Nephron progenitor cell (in vitro differentiated cells): ENCODE data around the gene OR10S1.
"Not testable (repeated sequence)": the region's sequence is repeated elsewhere in the genome, so short reads cannot be mapped to it uniquely, and the experiment has no call there.

Experiments used
- DNase-seq: peaks from one replicate; pipeline ENCODE4 v3.0.0; 2021
- H3K27ac Mint-ChIP-seq: 2 replicates; pipeline ENCODE4 v1.8.0; 2021; ENCODE audit warnings: mild to moderate bottlenecking, moderate library complexity, mixed read lengths
- H3K27me3 Mint-ChIP-seq: 2 replicates; pipeline ENCODE4 v1.8.0; 2021; ENCODE audit warnings: mild to moderate bottlenecking, low read depth, mixed read lengths; ENCODE audit not compliant: poor library complexity
- H3K36me3 Mint-ChIP-seq: 2 replicates; pipeline ENCODE4 v1.8.0; 2021; ENCODE audit warnings: low read depth, mixed read lengths
- H3K4me1 Mint-ChIP-seq: 2 replicates; pipeline ENCODE4 v1.8.0; 2021; ENCODE audit warnings: mixed read lengths
- H3K4me3 Mint-ChIP-seq: 2 replicates; pipeline ENCODE4 v1.8.0; 2021; ENCODE audit warnings: mild to moderate bottlenecking, moderate library complexity, mixed read lengths
- H3K9me3 Mint-ChIP-seq: 2 replicates; pipeline ENCODE4 v1.8.0; 2021; ENCODE audit warnings: mild to moderate bottlenecking, moderate library complexity, mixed read lengths
- TF ChIP-seq, protein P1 (sequence below): fragments of 200-600 bp; sonication (generic); IDR thresholded peaks from 2 replicates; pipeline ENCODE4 v1.5.0; 2021; ENCODE audit warnings: antibody characterized with exemption

Gene OR10S1, protein sequence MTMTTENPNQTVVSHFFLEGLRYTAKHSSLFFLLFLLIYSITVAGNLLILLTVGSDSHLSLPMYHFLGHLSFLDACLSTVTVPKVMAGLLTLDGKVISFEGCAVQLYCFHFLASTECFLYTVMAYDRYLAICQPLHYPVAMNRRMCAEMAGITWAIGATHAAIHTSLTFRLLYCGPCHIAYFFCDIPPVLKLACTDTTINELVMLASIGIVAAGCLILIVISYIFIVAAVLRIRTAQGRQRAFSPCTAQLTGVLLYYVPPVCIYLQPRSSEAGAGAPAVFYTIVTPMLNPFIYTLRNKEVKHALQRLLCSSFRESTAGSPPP

GRCh38 chr11:123977731-123978347 is at the start of gene OR10S1:
TSS of gene OR10S1 (minus strand) at chr11:123977781. CDS start at chr11:123977664, 117 bp downstream.
- TF ChIP-seq, protein P1, sequence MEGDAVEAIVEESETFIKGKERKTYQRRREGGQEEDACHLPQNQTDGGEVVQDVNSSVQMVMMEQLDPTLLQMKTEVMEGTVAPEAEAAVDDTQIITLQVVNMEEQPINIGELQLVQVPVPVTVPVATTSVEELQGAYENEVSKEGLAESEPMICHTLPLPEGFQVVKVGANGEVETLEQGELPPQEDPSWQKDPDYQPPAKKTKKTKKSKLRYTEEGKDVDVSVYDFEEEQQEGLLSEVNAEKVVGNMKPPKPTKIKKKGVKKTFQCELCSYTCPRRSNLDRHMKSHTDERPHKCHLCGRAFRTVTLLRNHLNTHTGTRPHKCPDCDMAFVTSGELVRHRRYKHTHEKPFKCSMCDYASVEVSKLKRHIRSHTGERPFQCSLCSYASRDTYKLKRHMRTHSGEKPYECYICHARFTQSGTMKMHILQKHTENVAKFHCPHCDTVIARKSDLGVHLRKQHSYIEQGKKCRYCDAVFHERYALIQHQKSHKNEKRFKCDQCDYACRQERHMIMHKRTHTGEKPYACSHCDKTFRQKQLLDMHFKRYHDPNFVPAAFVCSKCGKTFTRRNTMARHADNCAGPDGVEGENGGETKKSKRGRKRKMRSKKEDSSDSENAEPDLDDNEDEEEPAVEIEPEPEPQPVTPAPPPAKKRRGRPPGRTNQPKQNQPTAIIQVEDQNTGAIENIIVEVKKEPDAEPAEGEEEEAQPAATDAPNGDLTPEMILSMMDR: no peak
- DNase-seq: no peak
- no peaks in the 10 kb centered on the region for H3K36me3 Mint-ChIP-seq
- peaks cover 6% of the 10 kb centered on the region for H3K27me3 Mint-ChIP-seq
- peak within 1 kb of the TSS; percentile 85 for H3K27ac Mint-ChIP-seq
- no peak within 1 kb of the TSS for H3K4me3 Mint-ChIP-seq
- no peaks in the 10 kb centered on the region for H3K4me1 Mint-ChIP-seq
- peaks cover 9% of the 10 kb centered on the region for H3K9me3 Mint-ChIP-seq

GRCh38 chr11:124026498-124026897 is 48.9 kb upstream of the OR10S1 start, which contains the start of gene OR10G8:
TSS of gene OR10G8 (plus strand) at chr11:124026798. CDS start at chr11:124029623, 2,825 bp downstream.
- Mint-ChIP-seq H3K36me3 (no peaks in the 10 kb centered on the region), H3K27ac (no peak within 1 kb of the TSS), H3K4me3 (no peak within 1 kb of the TSS), H3K4me1 (peaks cover 4% of the 10 kb centered on the region), H3K9me3 (no peaks in the 10 kb centered on the region), H3K27me3 (peaks cover 8% of the 10 kb centered on the region)
- DNase-seq: no peak
- TF ChIP-seq, protein P1: no peak

GRCh38 chr11:124015837-124016236 is 38.3 kb upstream of the OR10S1 start:
- not testable (repeated sequence) for H3K9me3 Mint-ChIP-seq, H3K27me3 Mint-ChIP-seq, H3K27ac Mint-ChIP-seq, H3K4me3 Mint-ChIP-seq, H3K4me1 Mint-ChIP-seq, H3K36me3 Mint-ChIP-seq, DNase-seq

DNA sequence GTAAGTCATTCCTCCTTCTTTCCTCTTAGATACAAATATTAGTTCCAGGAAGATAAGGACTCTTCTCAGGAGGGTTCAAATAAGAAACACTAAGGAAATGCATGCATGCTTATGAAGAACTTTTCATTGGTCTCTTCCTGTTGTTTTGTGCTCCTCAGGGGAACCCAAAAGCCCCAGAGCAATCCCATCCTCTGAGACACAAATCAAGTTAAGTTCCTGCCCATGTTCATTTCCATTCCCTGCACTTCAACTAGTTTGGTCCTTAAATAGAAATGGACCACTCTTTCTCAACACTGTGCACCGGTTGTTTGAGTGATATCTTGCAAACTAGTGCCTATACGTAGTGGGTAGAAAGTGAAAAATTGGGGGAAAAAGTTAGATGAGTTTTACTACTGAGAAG is 35.1 kb upstream of the OR10S1 start, which contains the start of gene OR10G4:
TSS of gene OR10G4 (plus strand) at position 301 of the 400 bp plus-strand sequence. CDS start 2,578 bp downstream, outside the sequence.
- no peak within 1 kb of the TSS for H3K4me3 Mint-ChIP-seq
- no peak for DNase-seq
- H3K4me1 Mint-ChIP-seq: no peaks in the 10 kb centered on the region
- H3K36me3 Mint-ChIP-seq: no peaks in the 10 kb centered on the region
- no peak within 1 kb of the TSS for H3K27ac Mint-ChIP-seq
- TF ChIP-seq, protein P1: no peak
- H3K27me3 Mint-ChIP-seq: peaks cover 9% of the 10 kb centered on the region
- no peaks in the 10 kb centered on the region for H3K9me3 Mint-ChIP-seq

GRCh38 chr11:123995119-123995518 is 17.5 kb upstream of the OR10S1 start, which contains the start of gene OR10G6:
TSS of gene OR10G6 (minus strand) at chr11:123995161. CDS start at chr11:123995161, 0 bp downstream.
- H3K27me3 Mint-ChIP-seq: no peaks in the 10 kb centered on the region
- H3K4me1 Mint-ChIP-seq: no peaks in the 10 kb centered on the region
- no peaks in the 10 kb centered on the region for H3K9me3 Mint-ChIP-seq
- DNase-seq: no peak
- no peak within 1 kb of the TSS for H3K4me3 Mint-ChIP-seq
- no peaks in the 10 kb centered on the region for H3K36me3 Mint-ChIP-seq
- no peak within 1 kb of the TSS for H3K27ac Mint-ChIP-seq
- TF ChIP-seq, protein P1: no peak

- TF ChIP-seq, protein P1: no peak
- peaks cover 10% of the 10 kb centered on the region for H3K27me3 Mint-ChIP-seq
- H3K36me3 Mint-ChIP-seq: no peaks in the 10 kb centered on the region
- H3K4me1 Mint-ChIP-seq: no peaks in the 10 kb centered on the region
- H3K4me3 Mint-ChIP-seq: no peak overlapping the region
- no peak for DNase-seq
- no peak overlapping the region for H3K27ac Mint-ChIP-seq
- H3K9me3 Mint-ChIP-seq: peaks cover 13% of the 10 kb centered on the region
Measured at GRCh38 chr11:123979311-123979710, 1.7 kb upstream of the OR10S1 start.
